ENCODE data around the gene SH3BGRL3. TPM values are rescaled to one million over a fixed set of nuclear protein-coding genes. Genes with fewer than 3 reads are reported as not detected.
"Not testable (repeated sequence)": the region's sequence is repeated elsewhere in the genome, so short reads cannot be mapped to it uniquely, and the experiment has no call there.

The SH3BGRL3 gene
- total RNA-seq, 1 donor from 2014 or later = 4.2 TPM

DNA sequence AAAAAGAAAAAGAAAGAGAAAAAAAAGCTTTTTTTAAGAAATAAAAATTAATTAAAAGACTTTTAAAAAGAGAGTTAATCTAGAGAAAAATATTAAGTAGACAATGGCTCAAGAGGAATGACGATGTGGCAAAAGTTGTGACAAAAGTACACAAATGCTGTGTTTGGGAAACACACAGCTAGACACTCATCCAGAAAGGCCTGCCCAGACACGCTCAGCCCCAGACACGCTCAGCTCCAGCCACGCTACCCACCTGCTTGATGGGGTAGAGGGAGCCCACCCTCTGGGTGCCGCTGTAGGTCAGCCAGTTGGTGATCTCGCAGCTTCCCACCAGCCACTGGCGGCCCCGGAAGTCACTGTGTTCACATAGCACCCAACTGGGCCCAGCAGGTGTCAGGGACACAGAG lies 48.1 kb downstream of the SH3BGRL3 start:
- Histone ChIP-seq H3K27ac (ENCODE audit: low read depth, low read length) (no peak overlapping the region), H3K36me3 (ENCODE audit: control insufficient read depth in 3 of 3, insufficient read depth in 3 of 3, low read length in 3 of 3) (no peaks in the 10 kb centered on the region), H3K4me3 (ENCODE audit: low read length in 3 of 3) (no peak overlapping the region), H3K4me1 (ENCODE audit: control insufficient read depth in 3 of 3, insufficient read depth in 3 of 3, low read length in 3 of 3) (peaks cover 0 to 8% (median 0%) of the 10 kb centered on the region in 3 donors), H3K27me3 (ENCODE audit: control insufficient read depth in 3 of 3, insufficient read depth in 3 of 3, low read length in 3 of 3) (peaks cover 0 to 12% (median 10%) of the 10 kb centered on the region in 3 donors), H3K9me3 (ENCODE audit: control insufficient read depth in 3 of 3, low read length in 3 of 3) (no peaks in the 10 kb centered on the region), H3K9ac (ENCODE audit: low read depth in 1 of 3, low read length in 3 of 3) (no peak overlapping the region)

DNA sequence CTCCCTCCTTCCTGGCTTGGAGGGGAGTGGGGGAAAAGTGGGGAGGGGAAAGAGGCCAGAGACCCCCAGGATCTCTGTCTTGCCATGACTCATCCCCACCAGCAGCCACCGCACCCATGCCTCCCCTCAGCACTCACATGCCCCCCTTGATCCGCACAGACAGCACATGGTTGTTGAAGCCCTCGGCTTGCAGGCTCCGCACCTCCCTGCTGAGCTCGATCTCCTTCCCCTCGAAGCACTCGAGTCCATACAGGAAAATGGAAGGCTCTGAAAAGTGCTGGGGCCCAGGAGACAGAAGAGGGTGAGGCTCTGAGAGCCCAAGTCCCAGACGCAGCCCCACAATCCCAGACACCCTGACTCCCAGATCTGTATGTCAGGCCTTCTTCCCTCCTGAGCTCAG lies 48.7 kb downstream of the SH3BGRL3 start:
- peaks cover 0 to 12% (median 10%) of the 10 kb centered on the region in 3 donors for H3K27me3 ChIP-seq (ENCODE audit: control insufficient read depth in 3 of 3, insufficient read depth in 3 of 3, low read length in 3 of 3)
- no peak overlapping the region for H3K9ac ChIP-seq (ENCODE audit: low read depth in 1 of 3, low read length in 3 of 3)
- no peaks in the 10 kb centered on the region for H3K36me3 ChIP-seq (ENCODE audit: control insufficient read depth in 3 of 3, insufficient read depth in 3 of 3, low read length in 3 of 3)
- H3K4me1 ChIP-seq (ENCODE audit: control insufficient read depth in 3 of 3, insufficient read depth in 3 of 3, low read length in 3 of 3) = peaks cover 0 to 8% (median 0%) of the 10 kb centered on the region in 3 donors
- no peak overlapping the region for H3K27ac ChIP-seq (ENCODE audit: low read depth, low read length)
- H3K4me3 ChIP-seq (ENCODE audit: low read length in 3 of 3) = no peak overlapping the region
- H3K9me3 ChIP-seq (ENCODE audit: control insufficient read depth in 3 of 3, low read length in 3 of 3) = no peaks in the 10 kb centered on the region

DNA sequence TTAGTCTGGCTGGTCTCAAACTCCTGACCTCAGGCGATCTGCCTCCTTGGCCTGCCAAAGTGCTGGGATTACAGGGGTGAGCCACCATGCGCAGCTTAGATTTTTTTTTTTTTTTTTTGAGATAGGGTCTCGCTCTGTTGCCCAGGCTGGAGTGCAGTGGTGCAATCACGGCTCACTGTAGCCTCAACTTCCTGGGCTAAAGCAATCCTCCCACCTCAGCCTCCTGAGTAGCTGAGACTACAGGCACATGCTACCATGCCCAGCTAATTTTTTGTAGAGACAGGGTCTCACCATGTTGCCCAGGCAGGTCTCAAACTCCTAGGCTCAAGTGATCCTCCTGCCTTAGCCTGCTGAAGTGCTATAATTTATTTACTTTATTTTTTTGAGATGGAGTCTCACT lies 49.5 kb downstream of the SH3BGRL3 start:
- not testable (repeated sequence) for H3K27ac ChIP-seq (ENCODE audit: low read depth, low read length); H3K4me1 ChIP-seq (ENCODE audit: control insufficient read depth in 3 of 3, insufficient read depth in 3 of 3, low read length in 3 of 3); H3K4me3 ChIP-seq (ENCODE audit: low read length in 3 of 3); H3K9ac ChIP-seq (ENCODE audit: low read depth in 1 of 3, low read length in 3 of 3); H3K36me3 ChIP-seq (ENCODE audit: control insufficient read depth in 3 of 3, insufficient read depth in 3 of 3, low read length in 3 of 3); H3K9me3 ChIP-seq (ENCODE audit: control insufficient read depth in 3 of 3, low read length in 3 of 3)
- peaks cover 4 to 11% (median 9%) of the 10 kb centered on the region in 3 donors for H3K27me3 ChIP-seq (ENCODE audit: control insufficient read depth in 3 of 3, insufficient read depth in 3 of 3, low read length in 3 of 3)

DNA sequence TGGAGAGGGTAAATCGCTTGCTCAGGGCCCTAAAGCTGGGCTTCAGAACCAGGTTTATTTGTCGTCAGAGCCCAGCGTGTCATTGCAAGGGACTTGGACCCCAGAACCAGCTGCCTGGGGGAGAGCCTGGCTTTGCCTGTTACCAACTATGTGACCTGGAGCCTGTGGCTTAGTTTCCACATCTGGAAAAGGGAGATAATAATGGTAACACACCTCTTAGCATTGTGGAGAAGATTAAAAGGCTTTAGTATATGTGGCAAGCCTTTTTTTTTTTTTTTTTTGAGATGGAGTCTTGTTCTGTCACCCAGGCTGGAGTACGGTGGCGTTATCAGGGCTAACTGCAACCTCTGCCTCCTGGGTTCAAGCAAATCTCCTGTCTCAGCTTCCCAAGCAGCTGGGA lies 50.4 kb downstream of the SH3BGRL3 start:
- Histone ChIP-seq H3K36me3 (ENCODE audit: control insufficient read depth in 3 of 3, insufficient read depth in 3 of 3, low read length in 3 of 3) (no peaks in the 10 kb centered on the region), H3K27ac (ENCODE audit: low read depth, low read length) (no peak overlapping the region), H3K27me3 (ENCODE audit: control insufficient read depth in 3 of 3, insufficient read depth in 3 of 3, low read length in 3 of 3) (peaks cover 8 to 9% (median 9%) of the 10 kb centered on the region in 3 donors), H3K9me3 (ENCODE audit: control insufficient read depth in 3 of 3, low read length in 3 of 3) (no peaks in the 10 kb centered on the region), H3K4me1 (ENCODE audit: control insufficient read depth in 3 of 3, insufficient read depth in 3 of 3, low read length in 3 of 3) (peaks cover 0 to 8% (median 0%) of the 10 kb centered on the region in 3 donors), H3K9ac (ENCODE audit: low read depth in 1 of 3, low read length in 3 of 3) (no peak overlapping the region), H3K4me3 (ENCODE audit: low read length in 3 of 3) (no peak overlapping the region)

Other genes starting within 250 kb of the SH3BGRL3 start
- gene SLC30A2, start 234.0 kb upstream of the SH3BGRL3 start, total RNA-seq = under 0.01 TPM
- 30.3 TPM for gene TRIM63, start 212.5 kb upstream of the SH3BGRL3 start, total RNA-seq
- 7.8 TPM for gene PDIK1L, start 168.3 kb upstream of the SH3BGRL3 start, total RNA-seq
- gene FAM110D, start 121.0 kb upstream of the SH3BGRL3 start, total RNA-seq = 1.0 TPM
- gene C1orf232, start 111.1 kb upstream of the SH3BGRL3 start, total RNA-seq = not detected
- 21.9 TPM for gene ZNF593, start 110.2 kb upstream of the SH3BGRL3 start, total RNA-seq
- gene ZNF593OS, start 108.3 kb upstream of the SH3BGRL3 start, total RNA-seq = not detected
- not detected for gene CNKSR1, start 102.6 kb upstream of the SH3BGRL3 start, total RNA-seq
- gene CATSPER4, start 89.5 kb upstream of the SH3BGRL3 start, total RNA-seq = not detected
- gene CEP85, start 45.9 kb upstream of the SH3BGRL3 start, total RNA-seq = 25.1 TPM
- 2.1 TPM for gene UBXN11, start 26.6 kb downstream of the SH3BGRL3 start, total RNA-seq
- gene CD52, start 37.9 kb downstream of the SH3BGRL3 start, total RNA-seq = not detected
- not detected for gene CRYBG2, start 74.0 kb downstream of the SH3BGRL3 start, total RNA-seq
- not detected for gene ZNF683, start 92.7 kb downstream of the SH3BGRL3 start, total RNA-seq
- not detected for gene LIN28A, start 130.7 kb downstream of the SH3BGRL3 start, total RNA-seq
- gene DHDDS, start 152.2 kb downstream of the SH3BGRL3 start, total RNA-seq = 23.5 TPM
- gene HMGN2, start 192.4 kb downstream of the SH3BGRL3 start, total RNA-seq = 362 TPM
- 8.9 TPM for gene RPS6KA1, start 249.7 kb downstream of the SH3BGRL3 start, total RNA-seq

Data from skeletal muscle tissue (tissue), 4 donors.